Activated CD4-positive, alpha-beta T cell treated with anti-CD3 and anti-CD28 coated beads, Interleukin-2, amount 50 U/mL, for 1 hour (primary cell): ENCODE data around the gene ZNF446.
A peak's percentile ranks its signal among the peaks of the same experiment; 100 is the strongest.
"Not testable (repeated sequence)": the region's sequence is repeated elsewhere in the genome, so short reads cannot be mapped to it uniquely, and the experiment has no call there.

ENCODE experiments used
- DNase-seq: peaks from one replicate; pipeline ENCODE4 v3.0.0-alpha.2; 2020

Gene ZNF446

GRCh38 chr19:58507602-58508223 is 31.6 kb downstream of the ZNF446 start:
- DNase-seq, result not testable (repeated sequence)

GRCh38 chr19:58509731-58510083 is 33.6 kb downstream of the ZNF446 start:
- DNase-seq, result no peak

GRCh38 chr19:58510084-58510862 is 34.1 kb downstream of the ZNF446 start:
- no peak for DNase-seq

GRCh38 chr19:58511353-58512208 is 35.4 kb downstream of the ZNF446 start, which contains the start of gene SLC27A5:
TSS of gene SLC27A5 (minus strand) at chr19:58511992. CDS start at chr19:58511955, 37 bp downstream.
- no peak for DNase-seq

- no peak for DNase-seq
These were observed 37.1 kb downstream of the ZNF446 start for GRCh38 chr19:58513213-58513693.

- peak; percentile 93 for DNase-seq
These were observed 37.8 kb downstream of the ZNF446 start for GRCh38 chr19:58513694-58514563.

- DNase-seq, result no peak
These were observed 38.4 kb downstream of the ZNF446 start for GRCh38 chr19:58514564-58515022.

- no peak for DNase-seq
These were observed 39.1 kb downstream of the ZNF446 start for GRCh38 chr19:58515259-58515658.

GRCh38 chr19:58516246-58516836 is 40.2 kb downstream of the ZNF446 start:
- no peak for DNase-seq

GRCh38 chr19:58516964-58517833 is 41.0 kb downstream of the ZNF446 start:
- DNase-seq, result no peak

- no peak for DNase-seq
These were observed 42.3 kb downstream of the ZNF446 start for GRCh38 chr19:58518256-58519086.

- peak; percentile 47 for DNase-seq
These were observed 42.9 kb downstream of the ZNF446 start for GRCh38 chr19:58519087-58519354.

GRCh38 chr19:58519355-58520256 is 43.5 kb downstream of the ZNF446 start, which contains the start of gene ZBTB45:
TSS of gene ZBTB45 (minus strand) at chr19:58519810. CDS start at chr19:58517673, 2,137 bp downstream.
- peak; percentile 86 for DNase-seq

GRCh38 chr19:58520257-58520599 is 44.1 kb downstream of the ZNF446 start:
- no peak for DNase-seq

GRCh38 chr19:58521651-58522050 is 45.5 kb downstream of the ZNF446 start:
- no peak for DNase-seq

GRCh38 chr19:58522709-58523108 is 46.6 kb downstream of the ZNF446 start:
- DNase-seq, result no peak

GRCh38 chr19:58529405-58529804 is 53.3 kb downstream of the ZNF446 start:
- DNase-seq, result no peak
